Inflammatory macrophage (primary cell): Measurements from ENCODE around the gene ERN1.
"Not testable (repeated sequence)": the region's sequence is repeated elsewhere in the genome, so short reads cannot be mapped to it uniquely, and the experiment has no call there.

Source experiments
- DNase-seq, 2 donors: peaks; one replicate each; pipeline ENCODE4 v3.0.0-alpha.2; 2020 to 2022
- total RNA-seq, 18 experiments: gene quantifications; one replicate each; lab custom pipeline; 2026; ENCODE audit warnings: mixed read lengths in 6 of 18, inconsistent platforms in 2 of 18; lab: John Stamatoyannopoulos, UW

The ERN1 gene
- total RNA-seq, result 26.7 to 91.0 (median 39.8) reads per million in 18 experiments

DNA sequence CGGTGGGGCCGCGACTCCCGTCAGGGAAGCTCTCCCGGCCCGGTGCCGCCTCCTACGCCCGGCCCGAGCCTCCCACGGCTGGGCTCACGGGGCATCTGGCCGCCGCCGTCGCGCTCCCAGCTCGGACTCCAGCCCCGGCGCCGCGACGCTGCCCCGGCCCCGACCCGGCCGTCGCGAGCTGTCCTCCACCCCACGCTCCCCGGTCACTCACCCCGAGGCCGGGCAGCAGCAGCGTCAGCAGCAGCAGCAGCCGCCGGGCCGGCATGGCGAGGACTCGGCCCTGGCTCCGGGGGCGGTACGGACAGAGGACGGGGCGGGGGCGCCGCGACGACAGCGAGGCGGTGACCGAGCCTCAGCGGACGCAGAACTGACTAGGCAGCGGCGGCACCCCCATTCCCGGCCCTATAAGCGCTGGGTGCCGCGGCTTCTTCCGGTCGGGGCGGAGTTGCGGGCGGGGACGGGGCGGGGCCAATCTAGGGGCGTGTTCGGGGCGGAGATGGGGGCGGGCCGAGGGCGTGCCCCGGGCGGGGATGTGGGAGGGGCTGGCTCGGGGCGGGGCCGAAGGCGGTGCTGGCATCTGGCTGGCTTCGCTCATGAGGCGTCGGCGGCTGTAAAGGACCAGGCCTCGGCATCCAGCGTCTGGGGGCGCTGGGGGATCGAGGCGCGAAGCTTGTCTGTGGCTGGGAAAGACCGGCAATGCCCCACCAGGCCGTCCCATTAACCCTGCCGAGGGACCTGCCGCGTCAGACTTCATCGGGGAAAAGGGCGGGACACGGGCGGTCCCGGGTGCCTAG, at the start of gene ERN1:
Gene ERN1 (minus strand): TSS at position 380 of the 794 bp plus-strand sequence. CDS start 115 bp downstream, at position 265.
- DNase-seq, result peak; percentile 92 to 95

DNA sequence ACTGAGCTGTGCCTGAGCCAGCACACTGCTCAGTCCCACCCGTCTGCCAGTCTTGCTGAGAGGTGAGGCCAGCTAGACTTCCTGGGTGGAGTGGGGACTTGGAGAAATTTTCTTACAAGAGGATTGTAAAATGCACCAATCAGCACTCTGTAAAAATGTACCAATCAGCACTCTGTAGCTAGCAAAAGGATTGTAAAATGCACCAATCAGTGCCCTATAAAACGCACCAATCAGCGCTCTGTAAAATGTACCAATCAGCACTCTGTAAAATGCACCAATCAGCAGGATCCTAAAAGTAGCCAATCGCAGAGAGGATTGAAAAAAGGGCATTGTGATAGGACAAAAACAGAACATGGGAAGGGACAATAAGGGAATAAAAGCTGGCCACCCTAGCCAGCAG, 49.1 kb upstream of the ERN1 start:
- DNase-seq, result not testable (repeated sequence)

DNA sequence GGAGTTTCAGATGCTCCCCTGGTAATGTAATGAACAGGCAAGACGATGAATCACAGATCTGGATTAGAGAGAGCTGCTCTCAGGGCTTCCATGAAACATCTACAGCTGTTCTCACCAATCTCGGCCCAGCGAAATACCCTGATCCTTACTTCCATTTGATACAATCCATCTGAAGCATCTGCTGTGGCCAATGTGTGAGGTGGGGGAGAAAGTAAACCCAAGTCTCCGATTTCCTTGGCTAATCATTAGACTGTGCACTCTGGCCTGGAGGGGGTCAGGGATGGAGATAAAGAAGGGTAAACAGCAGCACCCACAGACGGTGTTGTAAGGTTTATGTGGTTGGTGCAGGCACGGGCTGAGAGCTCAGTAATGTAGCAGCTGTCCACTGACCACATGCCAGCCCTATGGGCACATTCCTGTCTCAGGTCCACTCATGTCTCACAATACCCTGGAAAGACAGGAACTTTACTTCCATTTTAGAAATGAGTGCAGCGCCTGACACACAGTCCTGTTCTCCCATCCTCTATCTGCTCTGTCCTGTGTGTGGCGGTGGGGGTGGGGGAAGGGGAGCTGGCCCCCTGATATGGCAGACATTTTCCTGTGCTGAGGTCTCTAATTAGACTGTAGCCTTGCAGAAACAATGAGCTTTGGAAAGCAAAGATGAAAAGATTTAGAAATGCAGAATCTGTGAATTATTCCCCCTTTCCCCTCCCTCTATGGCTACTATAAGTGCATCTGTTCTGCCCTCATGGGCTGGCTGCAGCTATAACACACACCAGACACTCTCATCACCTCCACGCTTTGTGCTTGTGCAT, 48.3 kb upstream of the ERN1 start:
- DNase-seq, result no peak

DNA sequence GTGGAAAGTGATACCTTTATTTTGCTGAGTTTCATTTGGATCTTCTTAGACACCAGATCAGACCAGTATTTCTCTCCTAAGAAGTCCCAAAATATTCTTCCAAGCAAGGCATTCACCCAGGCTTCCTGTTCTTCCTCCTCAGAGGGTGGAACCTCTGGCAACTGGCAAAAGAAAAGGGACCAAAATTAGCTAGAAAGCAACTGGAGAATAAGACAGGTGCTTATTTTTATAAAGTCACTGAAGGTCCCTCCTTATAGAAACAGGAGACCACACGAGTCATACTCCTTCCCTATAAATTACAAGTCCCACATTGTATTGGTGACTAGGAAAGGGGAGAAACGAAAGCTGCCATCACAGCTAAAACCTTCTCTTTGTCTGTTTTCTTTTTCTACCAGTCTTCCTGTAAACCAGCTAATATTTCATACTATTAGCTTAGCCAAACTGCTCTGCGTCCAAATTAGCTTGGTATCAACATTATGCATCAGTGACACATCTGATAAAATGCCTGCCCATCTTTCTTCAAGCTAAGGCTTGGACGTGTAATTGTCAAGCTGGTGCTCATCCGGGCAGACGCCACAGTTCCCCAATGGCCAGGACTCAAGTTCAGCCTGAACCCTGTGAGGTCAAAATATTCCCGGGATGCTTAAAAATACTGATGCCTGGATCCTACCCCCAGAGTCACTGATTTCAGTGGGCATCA, 47.5 kb upstream of the ERN1 start:
- no peak for DNase-seq

DNA sequence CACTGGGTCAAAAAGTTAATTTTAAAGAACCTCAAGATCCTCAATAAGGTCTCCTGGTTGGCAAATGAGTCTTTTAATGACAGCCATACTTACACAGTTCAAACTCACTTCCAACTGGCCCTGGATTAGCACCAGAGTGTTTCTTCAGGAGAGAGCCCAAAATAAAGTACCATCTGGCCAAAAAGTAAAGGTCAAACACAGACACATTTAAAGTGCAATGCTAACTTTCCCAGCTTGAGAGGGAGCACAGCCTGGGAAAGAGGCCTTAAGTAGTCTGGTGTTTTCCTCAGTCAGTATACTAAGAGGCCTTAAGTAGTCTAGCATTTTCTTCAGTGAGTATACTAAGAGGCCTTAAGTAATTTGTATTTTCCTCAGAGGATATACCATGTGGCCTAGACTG, 46.6 kb upstream of the ERN1 start:
- DNase-seq, result no peak

DNA sequence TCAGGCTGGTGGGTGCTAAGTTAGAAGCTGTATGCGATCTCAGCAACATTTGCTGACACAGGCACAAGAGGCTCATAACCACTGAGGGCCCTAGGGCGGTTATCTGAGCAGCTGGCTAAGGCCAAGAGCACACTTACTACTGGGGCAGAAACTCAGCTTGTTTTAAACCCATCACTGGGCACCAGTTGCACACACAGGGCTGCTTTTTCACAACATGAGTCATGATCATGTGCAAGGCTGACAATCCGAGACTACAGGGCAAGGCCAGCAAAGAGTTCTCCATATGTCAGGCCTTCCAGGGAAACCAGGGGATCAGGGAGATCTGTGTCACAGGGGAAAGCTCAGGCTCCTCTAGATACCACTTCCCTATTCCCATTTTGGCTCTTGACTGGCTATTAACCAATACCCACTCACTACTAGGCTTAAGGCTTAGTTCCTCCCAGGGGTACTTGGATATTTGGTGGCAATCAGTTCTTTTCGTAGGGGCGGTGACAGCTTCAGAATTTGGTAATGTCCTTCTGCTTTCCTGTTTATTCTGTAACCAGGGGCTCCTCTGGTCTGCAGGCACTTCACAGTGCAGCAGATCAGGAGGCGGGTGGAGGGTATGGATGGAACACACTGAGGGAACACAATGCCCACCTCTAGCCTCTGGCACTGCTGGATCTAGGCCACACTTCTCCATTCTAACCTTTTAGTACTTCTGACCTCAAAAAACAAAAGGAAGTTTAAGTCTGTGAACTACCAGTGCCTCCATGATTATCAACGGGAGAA, 44.9 kb upstream of the ERN1 start:
- DNase-seq, result peak; percentile 98 to 99

DNA sequence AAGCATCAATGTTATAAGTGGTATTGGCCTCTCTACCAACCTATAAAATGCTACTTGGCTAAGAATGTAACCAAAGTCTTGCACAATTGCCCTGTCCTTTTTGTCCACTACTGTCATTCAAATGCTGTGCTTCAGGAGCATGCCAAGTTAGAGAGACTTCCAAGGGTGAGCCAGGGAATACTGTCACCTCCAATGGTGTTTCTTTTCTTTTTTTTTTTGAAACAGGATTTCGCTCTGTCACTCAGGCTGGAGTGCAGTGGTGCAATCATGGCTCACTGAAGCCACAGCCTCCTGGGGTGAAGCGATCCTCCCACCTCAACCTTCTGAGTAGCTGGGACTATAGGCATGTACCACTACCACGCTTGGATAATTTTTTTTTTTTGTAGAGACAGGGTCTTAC, 43.7 kb upstream of the ERN1 start:
- peak in 1 of 2 donors; percentile 46 for DNase-seq

DNA sequence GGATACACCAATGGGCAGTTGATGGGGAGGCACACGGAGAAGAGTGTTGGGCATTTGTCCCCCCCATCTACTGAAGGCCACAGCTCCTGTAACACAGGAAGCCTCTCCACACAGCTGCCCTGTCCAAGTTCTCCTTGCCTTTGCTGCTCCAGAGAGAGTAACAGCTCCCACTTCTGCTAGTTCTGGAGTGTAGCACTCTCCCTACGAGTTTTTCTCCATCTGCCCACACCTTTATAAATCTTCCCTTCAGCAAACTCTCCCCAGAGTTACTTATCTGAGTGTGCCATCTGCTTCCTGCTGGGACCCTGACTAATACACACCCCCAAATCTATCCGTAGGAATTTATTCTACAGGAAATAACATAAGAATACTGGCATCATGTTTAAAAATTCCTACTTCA, 42.6 kb upstream of the ERN1 start:
- DNase-seq, result peak in 1 of 2 donors; percentile 60

DNA sequence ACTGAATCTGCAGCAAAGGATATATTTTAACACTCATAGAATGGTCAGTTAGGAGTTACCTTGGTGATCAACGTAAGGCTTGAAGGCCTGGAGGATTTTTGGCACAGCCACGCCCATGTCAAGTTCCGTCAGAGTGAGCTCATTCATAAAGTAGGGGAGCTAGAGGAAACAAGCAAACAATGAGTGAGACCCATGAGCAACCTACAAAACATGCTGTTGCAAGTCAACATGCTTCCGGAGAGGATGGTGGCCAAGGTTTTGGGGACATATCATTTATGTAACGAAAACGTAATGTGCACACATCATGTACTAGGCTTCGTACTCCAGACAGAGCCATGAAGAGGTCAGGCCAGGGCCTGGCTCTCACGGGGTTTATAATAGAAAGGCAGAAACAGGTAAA, 41.1 kb upstream of the ERN1 start:
- no peak for DNase-seq

DNA sequence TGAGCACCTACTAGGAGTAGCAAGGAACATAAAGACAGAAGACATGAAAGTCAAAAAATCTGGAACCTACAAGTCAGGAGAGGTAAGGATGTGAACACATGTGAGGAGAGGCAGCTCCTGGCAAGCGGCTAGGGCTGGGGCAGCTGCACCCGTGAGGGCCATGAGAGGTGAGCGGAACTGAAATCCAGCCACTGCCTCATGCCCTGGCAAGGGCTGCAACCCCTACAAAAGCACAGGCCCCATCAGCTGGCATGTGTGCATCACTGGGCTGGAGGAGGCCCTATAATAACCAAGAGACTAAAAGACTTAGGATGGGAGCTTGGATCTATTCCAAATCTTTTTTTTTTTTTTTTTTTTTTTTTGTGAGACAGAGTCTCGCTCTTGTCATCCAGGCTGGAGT, 40.3 kb upstream of the ERN1 start:
- no peak for DNase-seq

DNA sequence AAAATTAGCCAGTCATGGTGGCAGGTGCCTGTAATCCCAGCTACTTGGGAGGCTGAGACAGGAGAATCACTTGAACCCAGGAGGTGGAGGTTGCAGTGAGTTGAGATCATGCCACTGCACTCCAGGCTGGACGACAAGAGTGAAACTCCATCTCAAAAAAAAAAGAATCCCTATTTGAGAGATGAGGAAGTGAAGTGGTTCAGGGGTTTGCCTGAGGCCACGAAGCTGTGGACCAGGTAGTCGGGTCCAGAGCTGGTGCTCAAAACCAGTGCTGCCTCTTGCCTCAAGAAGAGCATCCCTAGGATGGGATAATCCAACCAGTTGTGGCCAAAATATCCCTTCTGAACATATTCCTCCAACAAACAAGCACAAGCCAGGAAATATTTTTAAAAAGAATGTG, 37.7 kb upstream of the ERN1 start:
- DNase-seq, result not testable (repeated sequence)

DNA sequence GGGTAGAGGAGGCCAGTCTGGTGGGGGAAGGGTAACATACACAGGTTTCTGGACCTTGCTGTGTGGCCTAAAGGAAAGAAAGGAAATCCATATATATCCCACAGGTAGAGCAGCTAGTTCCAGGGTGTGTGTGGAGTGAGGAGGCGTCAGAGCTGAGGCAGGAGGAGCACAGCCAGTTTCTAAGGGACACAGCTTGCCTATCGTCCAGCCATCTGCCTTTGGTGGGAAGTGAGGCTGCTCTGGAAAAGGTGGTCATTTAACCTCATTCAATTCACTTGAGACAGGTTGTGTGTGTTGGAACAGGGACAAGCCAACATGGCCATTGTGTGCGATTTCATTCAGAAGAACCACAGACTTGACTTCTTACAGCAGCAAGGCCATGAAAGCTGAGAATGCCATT, 36.9 kb upstream of the ERN1 start:
- DNase-seq, result no peak

DNA sequence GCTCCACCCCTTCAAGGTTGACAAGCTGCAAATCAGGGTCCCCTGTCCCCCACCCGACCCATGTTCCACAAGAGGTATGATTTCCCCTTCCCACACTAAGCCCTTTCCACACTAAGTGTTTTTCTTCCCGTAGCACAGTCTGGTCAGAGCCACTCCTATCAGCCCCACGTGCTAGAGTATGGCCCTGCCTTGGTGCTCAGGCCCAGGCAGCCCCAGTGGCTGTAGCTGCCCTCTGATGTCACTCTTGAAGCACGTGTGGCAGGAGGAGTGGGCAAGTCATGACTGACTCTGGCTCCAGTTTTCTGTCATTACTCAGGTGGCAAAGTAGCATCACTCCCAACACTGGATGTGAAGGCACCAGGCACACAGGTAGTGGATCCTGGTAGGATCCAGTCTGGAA, 35.4 kb upstream of the ERN1 start:
- DNase-seq, result no peak

DNA sequence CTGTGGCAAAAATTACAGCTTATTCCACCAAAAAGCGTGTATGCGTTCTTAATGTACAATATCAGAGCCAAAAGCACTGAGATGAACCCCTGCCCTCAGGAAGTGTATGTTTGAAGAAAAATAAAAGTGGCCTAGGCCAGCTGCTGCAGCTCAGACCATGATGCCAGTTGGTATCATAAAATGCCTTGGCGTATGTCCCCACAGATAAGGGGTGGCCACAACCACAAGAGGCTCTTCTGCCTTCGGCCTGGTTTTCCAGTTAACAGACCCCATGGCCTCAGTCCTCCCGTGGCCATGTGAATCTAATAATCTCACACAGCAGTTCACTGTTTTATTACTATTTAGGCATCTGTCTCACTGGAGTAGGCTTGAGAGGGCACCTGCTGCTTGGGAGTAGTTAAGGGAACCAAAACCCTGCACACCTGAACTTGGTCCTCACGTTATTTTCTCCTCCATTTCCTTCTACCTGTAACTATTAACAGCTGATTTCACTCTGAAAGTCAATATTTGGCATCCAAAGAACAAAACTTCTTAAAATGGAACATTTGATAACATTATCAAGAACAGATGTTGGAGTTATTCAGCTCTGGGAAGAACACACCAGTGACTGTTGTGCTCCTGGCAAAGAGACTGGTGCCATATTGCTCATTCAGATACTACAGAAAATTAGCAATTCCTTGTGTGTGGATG, 34.8 kb upstream of the ERN1 start:
- DNase-seq, result no peak

DNA sequence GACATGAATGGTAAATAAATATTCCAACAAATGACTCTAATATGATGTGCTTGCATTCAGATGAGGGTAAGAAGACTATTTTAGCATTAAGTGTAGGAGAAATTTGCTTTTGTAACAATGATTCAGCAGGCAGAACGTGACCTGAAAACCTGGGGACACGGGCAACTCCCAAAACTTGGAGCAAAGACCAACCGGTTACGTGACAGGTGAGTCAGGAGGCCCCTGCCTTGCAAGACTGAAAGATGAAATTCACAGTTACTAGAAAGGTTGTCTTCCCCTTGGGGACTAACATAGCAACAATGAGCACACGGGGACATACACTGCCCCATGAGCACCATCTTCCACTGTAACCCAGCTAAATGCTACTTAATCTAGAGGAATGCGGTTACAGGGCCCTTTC, 33.5 kb upstream of the ERN1 start:
- DNase-seq, result no peak

DNA sequence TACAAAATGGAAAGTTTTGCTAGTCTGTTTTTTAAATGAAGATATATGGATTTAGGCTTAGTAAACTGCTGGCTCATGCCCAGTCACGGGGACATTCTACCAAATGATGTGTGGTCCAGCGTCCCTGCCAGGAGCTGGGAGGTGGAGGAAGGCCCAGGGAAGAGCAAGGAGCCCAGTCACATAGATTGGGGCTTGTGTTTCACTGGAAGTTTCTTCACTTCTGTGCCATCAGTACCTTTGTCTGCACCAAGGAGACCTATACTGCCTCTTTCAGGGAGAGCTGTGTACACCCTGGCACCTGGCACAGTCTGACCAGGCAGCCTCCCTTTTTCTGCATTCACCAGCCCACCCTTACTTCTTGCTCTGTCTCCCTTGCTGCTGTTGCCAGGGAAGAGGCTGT, 32.6 kb upstream of the ERN1 start:
- DNase-seq, result no peak

DNA sequence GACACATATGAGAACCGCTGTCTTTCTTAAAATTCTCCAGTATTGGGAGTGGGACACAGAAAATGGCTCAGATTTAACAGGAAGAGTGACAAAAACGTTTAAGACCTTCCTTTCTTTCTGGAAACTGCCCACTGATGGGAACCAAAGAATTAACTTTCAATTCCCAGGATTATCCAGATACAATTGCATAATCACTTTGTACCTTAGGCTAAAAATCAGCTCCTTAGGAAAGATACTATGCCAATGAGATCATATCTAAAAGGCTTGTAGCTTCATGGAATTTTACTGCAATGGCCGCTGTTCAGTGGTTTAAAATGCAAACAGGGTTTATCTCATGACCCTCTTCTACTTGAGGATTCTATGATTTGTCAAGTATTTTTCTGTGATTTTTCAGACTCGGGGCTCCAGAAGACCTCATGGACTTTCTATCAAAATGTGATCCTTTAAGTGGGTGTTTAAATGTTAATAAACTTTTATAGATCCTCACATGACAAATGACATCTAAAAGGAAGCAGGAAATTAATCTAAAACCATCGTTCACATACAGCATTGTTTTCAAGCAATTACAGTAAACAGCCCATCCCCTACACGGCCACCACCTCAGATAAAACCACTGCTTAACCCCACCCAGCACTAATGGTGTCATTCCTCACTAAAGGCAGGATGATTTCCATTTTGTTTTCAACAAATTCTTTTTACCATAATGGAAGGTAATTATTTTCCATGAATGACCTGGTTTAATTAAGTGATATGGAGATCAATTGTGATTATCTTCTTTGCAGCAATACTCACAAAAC, 31.6 kb upstream of the ERN1 start:
- DNase-seq, result no peak

DNA sequence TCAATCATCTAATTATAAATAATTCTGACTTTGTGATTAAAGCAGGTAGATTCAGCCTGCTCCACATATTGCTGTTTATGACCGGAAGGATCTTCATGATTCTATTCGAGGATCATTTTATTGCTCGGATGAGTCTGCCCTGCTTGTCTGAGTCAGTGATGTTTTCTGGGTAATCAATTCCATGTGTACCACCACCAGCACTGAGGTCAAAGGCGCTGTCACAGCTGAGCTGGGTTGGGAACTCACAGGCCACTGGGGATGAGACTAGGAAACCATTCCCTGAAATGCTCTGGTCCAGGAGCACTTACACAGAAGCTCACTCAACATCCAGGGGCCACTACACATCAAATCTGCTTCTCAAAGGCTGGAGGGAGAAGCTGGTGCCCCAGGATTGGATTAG, 30.4 kb upstream of the ERN1 start:
- no peak for DNase-seq

DNA sequence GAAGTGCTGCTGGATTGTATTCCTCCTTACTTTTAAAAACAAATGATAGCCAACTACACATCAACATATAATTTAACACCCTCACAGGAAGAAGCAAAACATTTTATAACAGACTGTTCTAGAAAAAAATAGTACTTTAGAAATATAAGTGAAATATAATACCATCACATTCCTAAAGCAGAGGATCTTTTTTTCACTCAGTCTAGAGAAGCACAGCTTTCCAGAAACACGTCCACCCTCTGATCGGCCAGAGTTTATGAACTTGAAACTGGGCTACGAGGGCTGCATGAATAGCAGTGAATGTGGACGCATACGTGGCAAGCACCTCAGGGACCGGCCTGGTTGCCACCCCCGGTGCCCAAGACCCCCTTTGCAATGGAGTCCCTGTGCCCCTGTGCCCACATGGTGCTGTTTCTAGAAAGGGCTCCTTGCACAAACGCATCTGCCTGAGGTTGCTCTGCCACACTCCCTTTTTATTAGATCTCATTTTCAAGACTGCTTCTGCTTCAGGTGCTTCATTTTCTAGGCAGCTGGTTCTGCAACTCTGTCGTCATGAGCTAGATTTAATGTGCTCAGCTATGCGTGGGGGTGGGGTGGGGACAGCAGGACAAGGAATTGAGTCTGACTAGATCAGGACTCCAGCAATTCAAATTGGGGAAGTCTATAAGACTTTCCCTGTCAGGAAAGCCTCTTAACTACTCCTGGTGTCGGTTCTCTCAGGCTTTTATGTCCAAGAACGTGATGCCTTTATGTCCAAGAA, 29.1 kb upstream of the ERN1 start:
- DNase-seq, result peak in 1 of 2 donors; percentile 53

DNA sequence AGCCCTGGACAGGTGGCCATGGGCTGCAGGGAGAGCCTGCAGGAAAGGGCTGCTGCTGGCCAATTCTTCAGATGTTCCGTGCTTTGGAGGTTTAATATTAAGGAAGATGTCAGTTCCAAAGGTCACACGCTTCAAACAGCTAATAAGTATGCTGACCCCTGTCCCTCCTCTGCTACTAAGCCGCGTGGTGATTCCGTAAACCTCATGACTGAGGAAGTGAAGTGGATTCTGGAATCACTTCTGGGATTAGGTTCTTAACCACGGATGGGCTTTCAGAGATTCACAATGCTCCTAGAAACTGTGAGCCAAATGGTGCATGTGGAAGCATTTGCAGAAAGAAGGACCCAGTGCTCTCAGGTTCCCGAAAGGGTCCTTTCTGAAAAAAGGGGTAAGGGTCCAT, 28.5 kb upstream of the ERN1 start:
- DNase-seq, result no peak
